Fibroblast of lung (primary cell): ENCODE data around the gene SLC37A4. TPM values are rescaled to one million over a fixed set of nuclear protein-coding genes. Genes with fewer than 3 reads are reported as not detected.

Source experiments
- DNase-seq, 2 donors: peaks; one replicate each; pipeline versions ENCODE4 v3.0.0 to v3.0.0-alpha.2; 2010; ENCODE audit warnings: low read depth in 2 of 2
- H2AFZ ChIP-seq: 2 replicates; pipeline ENCODE4 v1.5.1; 2012; ENCODE audit warnings: low read length, control low read depth, inconsistent platforms
- H3K27ac ChIP-seq: 2 replicates; pipeline ENCODE4 v1.5.1; 2011; ENCODE audit warnings: low read length, control low read depth; ENCODE audit not compliant: insufficient read depth
- H3K27me3 ChIP-seq: 2 replicates; pipeline ENCODE4 v1.5.1; 2011; ENCODE audit warnings: mild to moderate bottlenecking, low read length; ENCODE audit not compliant: control insufficient read depth, insufficient read depth
- H3K36me3 ChIP-seq: 2 replicates; pipeline ENCODE4 v1.5.1; 2011; ENCODE audit warnings: low read length; ENCODE audit not compliant: control insufficient read depth, insufficient read depth
- H3K4me1 ChIP-seq: 2 replicates; pipeline ENCODE4 v1.5.1; 2011; ENCODE audit warnings: low read length; ENCODE audit not compliant: control insufficient read depth, insufficient read depth; ENCODE audit errors: extremely low read depth
- H3K4me2 ChIP-seq: 2 replicates; pipeline ENCODE4 v1.5.1; 2011; ENCODE audit warnings: low read length, control low read depth; ENCODE audit not compliant: insufficient read depth; ENCODE audit errors: extremely low read depth
- H3K4me3 ChIP-seq, 4 experiments: fragments of 200-600 bp in 1 of 4; sonication (generic) in 1 of 4; replicated peaks in 1 of 4; 2 replicates each; pipeline ENCODE4 v1.5.1; 2011 to 2016; ENCODE audit warnings: low read length in 4 of 4, low read depth in 3 of 4, mild to moderate bottlenecking in 3 of 4, control low read depth in 2 of 4, inconsistent platforms in 1 of 4, mixed read lengths in 1 of 4; ENCODE audit not compliant: insufficient read depth in 1 of 4; ENCODE audit errors: control extremely low read depth in 1 of 4
- H3K79me2 ChIP-seq: 2 replicates; pipeline ENCODE4 v1.5.1; 2012; ENCODE audit warnings: mild to moderate bottlenecking, low read length, inconsistent platforms; ENCODE audit not compliant: control insufficient read depth, insufficient read depth
- H3K9ac ChIP-seq: 2 replicates; pipeline ENCODE4 v1.5.1; 2011; ENCODE audit warnings: mild to moderate bottlenecking, low read length, control low read depth; ENCODE audit not compliant: insufficient read depth
- H3K9me3 ChIP-seq: 2 replicates; pipeline ENCODE4 v1.5.1; 2012; ENCODE audit warnings: low read depth, low read length; ENCODE audit not compliant: control insufficient read depth, insufficient read depth
- H4K20me1 ChIP-seq: 2 replicates; pipeline ENCODE4 v1.5.1; 2011; ENCODE audit warnings: low read length; ENCODE audit not compliant: control insufficient read depth, insufficient read depth; ENCODE audit errors: extremely low read depth
- CTCF ChIP-seq, 2 donors: IDR thresholded peaks in 1 of 2; conservative IDR thresholded peaks in 1 of 2; 1 replicate in 1 of 2; 2 replicates in 1 of 2; pipeline ENCODE4 v1.5.1; 2011 to 2012; ENCODE audit warnings: low read length in 2 of 2, control low read depth in 1 of 2, inconsistent platforms in 1 of 2, low read depth in 1 of 2, mild to moderate bottlenecking in 1 of 2
- EZH2 ChIP-seq: IDR thresholded peaks from 2 replicates; pipeline ENCODE4 v1.5.1; 2012; ENCODE audit warnings: low read length, control low read depth, mild to moderate bottlenecking; ENCODE audit errors: missing control alignments
- polyA plus RNA-seq, 2 donors: library from polyadenylated mRNA; depleted of rRNA in 1 of 2; stranded (reverse) in 1 of 2; unstranded in 1 of 2; fragments of >200 nt; gene quantifications; 2 replicates each; pipeline ENCODE4 v1.2.1, GENCODE V29; 2011 to 2012; ENCODE audit warnings: missing spikeins in 1 of 2
- total RNA-seq: library from RNA; depleted of rRNA; stranded (reverse); fragments of >200 nt; gene quantifications from 2 replicates; pipeline ENCODE4 v1.2.1, GENCODE V29; 2014

SLC37A4 gene
- total and polyA plus RNA-seq, 2 donors (not counting 1 experiment from before 2014, with no cell fraction given) = 10.1 to 12.6 TPM

GRCh38 chr11:119012629-119013170, 18.0 kb downstream of the SLC37A4 start:
- no peak overlapping the region for H3K27ac ChIP-seq
- no peak for TF ChIP-seq EZH2
- TF ChIP-seq CTCF (conservative IDR thresholded peaks at IDR 0.05 in 1 of 2, IDR thresholded peaks at IDR 0.05 in 1 of 2; ENCODE audit: low read depth in 1 of 2, low read length in 2 of 2) = no peak
- no peak overlapping the region for H3K4me2 ChIP-seq
- H3K4me1 ChIP-seq = no peaks in the 10 kb centered on the region
- H3K9me3 ChIP-seq = no peaks in the 10 kb centered on the region
- DNase-seq = no peak
- no peaks in the 10 kb centered on the region for H3K27me3 ChIP-seq
- no peak overlapping the region for H3K9ac ChIP-seq
- peaks cover 7% of the 10 kb centered on the region for H3K36me3 ChIP-seq
- H3K4me3 ChIP-seq = no peak overlapping the region
- H2AFZ ChIP-seq = no peak overlapping the region
- H4K20me1 ChIP-seq = no peaks in the 10 kb centered on the region
- H3K79me2 ChIP-seq = peaks cover 27% of the 10 kb centered on the region

- Histone ChIP-seq H4K20me1 (no peaks in the 10 kb centered on the region), H3K27me3 (no peaks in the 10 kb centered on the region), H3K27ac (no peak overlapping the region), H3K4me3 (no peak overlapping the region), H3K9ac (no peak overlapping the region), H3K4me2 (no peak overlapping the region), H3K9me3 (no peaks in the 10 kb centered on the region), H2AFZ (no peak overlapping the region), H3K79me2 (peaks cover 16% of the 10 kb centered on the region), H3K4me1 (no peaks in the 10 kb centered on the region), H3K36me3 (peaks cover 7% of the 10 kb centered on the region)
- TF ChIP-seq CTCF (conservative IDR thresholded peaks at IDR 0.05 in 1 of 2, IDR thresholded peaks at IDR 0.05 in 1 of 2; ENCODE audit: low read depth in 1 of 2, low read length in 2 of 2) = no peak
- TF ChIP-seq EZH2 = no peak
- no peak for DNase-seq
Measured at GRCh38 chr11:119011476-119012053, 19.1 kb downstream of the SLC37A4 start.

GRCh38 chr11:119006656-119007055, 24.0 kb downstream of the SLC37A4 start:
- H4K20me1 ChIP-seq = no peaks in the 10 kb centered on the region
- no peaks in the 10 kb centered on the region for H3K79me2 ChIP-seq
- DNase-seq = no peak
- peaks cover 3% of the 10 kb centered on the region for H3K36me3 ChIP-seq
- H3K9ac ChIP-seq = no peak overlapping the region
- no peak overlapping the region for H3K4me3 ChIP-seq
- no peaks in the 10 kb centered on the region for H3K9me3 ChIP-seq
- H3K27me3 ChIP-seq = no peaks in the 10 kb centered on the region
- H3K4me1 ChIP-seq = no peaks in the 10 kb centered on the region
- no peak for TF ChIP-seq EZH2
- TF ChIP-seq CTCF (conservative IDR thresholded peaks at IDR 0.05 in 1 of 2, IDR thresholded peaks at IDR 0.05 in 1 of 2; ENCODE audit: low read depth in 1 of 2, low read length in 2 of 2) = no peak
- no peak overlapping the region for H3K4me2 ChIP-seq
- H3K27ac ChIP-seq = no peak overlapping the region
- H2AFZ ChIP-seq = no peak overlapping the region
